ENCODE measurements around the gene NAT8L.

The NAT8L gene

DNA sequence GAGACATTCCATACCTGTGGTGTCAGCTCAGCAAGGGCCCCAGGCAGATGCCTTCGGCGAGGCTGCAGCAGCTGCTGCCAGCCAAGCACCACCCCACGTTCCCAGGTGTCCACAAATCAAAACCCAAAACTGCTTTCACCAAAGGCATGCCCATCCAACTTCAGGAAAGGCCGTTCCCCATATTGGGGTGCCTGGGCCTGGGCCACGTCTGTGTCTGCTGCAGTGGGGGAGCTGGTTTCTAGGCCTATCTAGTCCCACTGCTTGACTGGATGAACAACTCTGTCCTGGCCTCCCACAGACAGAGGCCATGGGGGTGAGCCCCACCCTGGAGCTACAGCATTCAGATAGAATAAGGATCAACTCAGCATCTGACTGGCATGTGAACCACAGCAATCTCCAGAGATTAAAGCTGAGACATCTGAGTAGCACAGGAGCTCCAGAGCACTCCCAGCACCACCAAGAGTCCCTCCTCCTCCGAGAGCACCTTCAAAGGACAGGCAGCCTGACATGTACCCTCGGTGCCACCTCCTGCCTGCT, 37.0 kb downstream of the NAT8L start:
- DNase-seq = no peak

- no peak for DNase-seq
These were observed 42.4 kb downstream of the NAT8L start for GRCh38 chr4:2101346-2102044.

DNA sequence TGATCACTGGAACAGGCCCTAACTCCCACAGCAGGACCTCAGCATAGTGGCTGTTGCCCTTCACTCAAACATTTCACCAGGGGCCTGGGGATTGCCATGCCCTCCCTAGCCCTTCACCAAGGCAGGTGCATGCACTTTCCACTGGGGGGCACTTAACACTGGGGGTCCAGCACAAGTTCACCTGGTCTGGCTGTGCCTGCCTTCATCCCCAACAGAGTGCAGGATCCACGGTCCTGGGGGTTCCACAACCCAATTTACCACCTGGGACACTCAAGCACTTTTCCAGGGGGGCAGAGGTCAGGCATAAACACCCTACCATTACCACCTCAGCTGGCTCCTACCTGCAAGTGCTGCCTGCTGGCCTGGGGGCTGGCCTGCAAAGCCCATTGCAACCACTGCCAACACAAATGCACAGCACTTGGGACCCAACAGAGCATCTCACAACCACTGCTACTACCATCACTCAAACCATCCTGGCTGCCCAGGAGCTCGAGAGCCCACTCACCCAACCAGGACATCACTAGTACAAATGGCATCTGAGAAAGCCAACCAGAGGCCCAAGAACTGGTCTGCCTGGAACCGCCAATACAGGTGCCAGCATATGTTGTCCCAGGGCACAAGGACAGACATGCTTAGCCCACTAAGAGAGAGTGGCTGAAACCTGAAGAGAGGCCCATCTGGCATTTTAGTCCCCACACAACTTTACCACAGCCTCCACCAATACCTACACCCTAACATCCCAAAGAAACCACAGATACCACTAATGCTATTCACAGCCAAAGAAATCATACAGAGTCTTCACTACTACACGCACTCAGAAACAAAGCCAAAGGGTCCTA, 43.1 kb downstream of the NAT8L start:
- no peak for DNase-seq

GRCh38 chr4:2103127-2103842, 44.2 kb downstream of the NAT8L start:
- DNase-seq = no peak

DNA sequence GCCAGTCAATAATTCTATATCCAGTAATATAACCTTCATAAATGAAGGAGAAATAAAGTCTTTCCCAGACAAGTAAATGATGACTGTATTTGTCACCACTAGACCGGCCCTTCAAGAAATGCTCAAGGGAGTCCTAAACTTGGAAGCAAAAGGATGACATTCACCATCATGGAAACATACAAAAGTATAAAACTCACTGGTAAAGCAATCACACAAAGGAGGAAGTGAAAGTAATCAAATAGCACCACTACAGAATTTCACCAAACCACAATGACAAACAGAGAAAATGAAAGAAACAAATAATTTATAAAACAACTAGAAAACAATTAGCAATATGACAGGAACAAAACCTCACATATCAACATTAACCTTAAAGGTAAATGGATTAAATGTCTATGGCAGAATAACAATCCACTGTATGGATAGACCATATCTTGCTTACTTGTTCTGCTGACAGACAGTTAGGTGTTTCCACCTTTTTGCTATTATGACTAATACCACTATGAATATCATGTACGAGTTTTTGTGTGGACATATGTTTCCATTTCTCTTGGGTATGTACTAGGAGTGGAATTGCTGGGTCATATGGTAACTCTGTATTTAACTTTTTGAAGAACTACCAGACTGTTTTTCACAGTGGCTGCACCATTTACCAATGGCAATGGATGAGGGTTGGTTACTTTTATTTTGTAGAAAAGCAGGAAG, 44.9 kb downstream of the NAT8L start:
- no peak for DNase-seq

- no peak for DNase-seq
These were observed 45.6 kb downstream of the NAT8L start for GRCh38 chr4:2104556-2105345.

DNA sequence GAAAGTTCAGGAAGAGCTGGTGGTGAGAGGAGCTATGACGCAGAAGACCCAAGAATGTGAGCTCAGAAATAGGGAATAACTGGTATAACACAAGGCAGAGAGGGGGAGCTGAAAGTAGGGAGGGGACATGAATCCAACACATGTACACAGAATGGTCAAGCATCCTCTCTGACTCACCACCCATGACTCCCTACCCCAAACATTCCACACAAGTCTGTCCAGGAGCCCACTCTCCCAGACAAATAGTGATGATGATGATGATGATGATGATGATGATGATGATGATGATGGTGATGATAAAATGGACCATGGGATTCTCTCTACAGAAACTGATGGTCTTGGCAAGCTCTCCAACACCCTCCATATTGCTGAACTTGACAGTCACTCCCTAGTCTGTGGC, 46.4 kb downstream of the NAT8L start:
- no peak for DNase-seq

GRCh38 chr4:2116687-2117400, 57.7 kb downstream of the NAT8L start:
- DNase-seq = no peak

Data from right forelimb (tissue), 1 donor.